MCF 10A (cell line): ENCODE measurements around the gene MPZL3. TPM values are rescaled to one million over a fixed set of nuclear protein-coding genes. Genes with fewer than 3 reads are reported as not detected.

ENCODE experiments used
- BruUV-seq: library from RNA; stranded (reverse); fragments of 400-500 nt; replicated peaks from 2 replicates; lab custom pipeline; 2021; lab: Mats Ljungman, UMichigan
- CTCF ChIA-PET: fragments of 300-600 bp; sonication (Branson Sonifier 250); formaldehyde crosslinking; extraction: SDS; loops from one replicate; lab custom pipeline; 2021; ENCODE audit warnings: antibody characterized with exemption, inconsistent platforms; lab: Yijun Ruan, JAX
- POLR2A ChIA-PET: fragments of 300-600, 350-650 bp; sonication (Branson Sonifier 250); formaldehyde crosslinking; extraction: SDS; loops from one replicate; lab custom pipeline; 2020; ENCODE audit warnings: antibody characterized with exemption, inconsistent platforms; lab: Yijun Ruan, JAX
- DNase-seq: peaks from one replicate; pipeline ENCODE4 v3.0.0-alpha.2; 2018; ENCODE audit not compliant: unreplicated experiment
- H3K27ac Mint-ChIP-seq: one replicate; pipeline ENCODE4 v1.8.0; 2022; ENCODE audit warnings: mild to moderate bottlenecking, low read depth, mixed read lengths; ENCODE audit not compliant: unreplicated experiment
- H3K27me3 Mint-ChIP-seq: one replicate; pipeline ENCODE4 v1.8.0; 2022; ENCODE audit warnings: mixed read lengths; ENCODE audit not compliant: insufficient read depth, unreplicated experiment
- H3K36me3 Mint-ChIP-seq: one replicate; pipeline ENCODE4 v1.8.0; 2022; ENCODE audit warnings: mild to moderate bottlenecking, moderate library complexity, mixed read lengths; ENCODE audit not compliant: insufficient read depth, unreplicated experiment
- H3K4me1 Mint-ChIP-seq: one replicate; pipeline ENCODE4 v1.8.0; 2022; ENCODE audit warnings: mixed read lengths; ENCODE audit not compliant: insufficient read depth, unreplicated experiment
- H3K4me3 Mint-ChIP-seq: one replicate; pipeline ENCODE4 v1.8.0; 2022; ENCODE audit warnings: mild to moderate bottlenecking, moderate library complexity, mixed read lengths; ENCODE audit not compliant: unreplicated experiment
- H3K9me3 Mint-ChIP-seq: one replicate; pipeline ENCODE4 v1.8.0; 2022; ENCODE audit warnings: mixed read lengths; ENCODE audit not compliant: unreplicated experiment
- intact Hi-C: fragments of 100-400 bp; cut with micrococcal nuclease; formaldehyde crosslinking; loops from 2 replicates; pipeline ENCODE4 v1.14.1; 2022
- total RNA-seq: library from RNA; stranded (reverse); gene quantifications from 2 replicates; pipeline ENCODE4 v1.2.3, GENCODE V29; 2022
- TF ChIP-seq, protein P1 (sequence below): fragments of 200-600 bp; IDR thresholded peaks from one replicate; pipeline ENCODE4 v1.8.0; 2022; ENCODE audit warnings: antibody characterized with exemption, mild to moderate bottlenecking; ENCODE audit not compliant: unreplicated experiment

Gene MPZL3
- total RNA-seq, 1 experiment from 2014 or later = 11.9 TPM

DNA sequence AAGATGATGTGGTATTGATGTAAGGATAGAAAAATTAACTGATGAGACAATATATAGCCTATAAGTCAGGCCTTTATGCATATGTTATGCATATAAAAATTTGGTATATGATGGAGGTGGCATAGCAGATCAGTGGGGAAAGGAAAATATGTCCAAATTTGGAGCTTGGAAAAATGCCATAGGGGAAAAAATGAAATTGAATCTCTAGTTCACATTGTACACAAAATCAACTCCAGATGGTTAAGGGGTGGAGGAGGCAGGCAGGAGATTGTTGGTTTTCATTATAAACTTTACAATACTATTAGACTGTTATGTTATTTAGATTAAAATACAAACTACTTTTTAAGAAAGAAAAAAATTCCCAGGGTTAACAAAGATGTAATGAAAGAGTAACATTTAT, 37.2 kb upstream of the MPZL3 start:
- no TSS peak for BruUV-seq
- no peak overlapping the region for H3K4me3 Mint-ChIP-seq
- ChIA-PET POLR2A (interaction anchor here (0.7 to 9.4 kb wide), 2 partner anchors 25 to 36 kb away, joined by 3 to 92 read pairs; partner anchors contain the start of gene MPZL2), CTCF (interaction anchor here (0.7 to 6.3 kb wide), 9 partner anchors 9 to 145 kb away, joined by 3 to 58 read pairs (median 5); no protein-coding TSS in a partner anchor)
- DNase-seq = no peak
- no peaks in the 10 kb centered on the region for H3K9me3 Mint-ChIP-seq
- peaks cover 21% of the 10 kb centered on the region for H3K4me1 Mint-ChIP-seq
- intact Hi-C loops = loop anchor here (5.0 kb wide), 1 partner anchor 37 kb away; the partner anchor contains the start of gene MPZL3
- peak overlapping the region; percentile 59 for H3K27ac Mint-ChIP-seq
- no peaks in the 10 kb centered on the region for H3K36me3 Mint-ChIP-seq
- TF ChIP-seq, protein P1, sequence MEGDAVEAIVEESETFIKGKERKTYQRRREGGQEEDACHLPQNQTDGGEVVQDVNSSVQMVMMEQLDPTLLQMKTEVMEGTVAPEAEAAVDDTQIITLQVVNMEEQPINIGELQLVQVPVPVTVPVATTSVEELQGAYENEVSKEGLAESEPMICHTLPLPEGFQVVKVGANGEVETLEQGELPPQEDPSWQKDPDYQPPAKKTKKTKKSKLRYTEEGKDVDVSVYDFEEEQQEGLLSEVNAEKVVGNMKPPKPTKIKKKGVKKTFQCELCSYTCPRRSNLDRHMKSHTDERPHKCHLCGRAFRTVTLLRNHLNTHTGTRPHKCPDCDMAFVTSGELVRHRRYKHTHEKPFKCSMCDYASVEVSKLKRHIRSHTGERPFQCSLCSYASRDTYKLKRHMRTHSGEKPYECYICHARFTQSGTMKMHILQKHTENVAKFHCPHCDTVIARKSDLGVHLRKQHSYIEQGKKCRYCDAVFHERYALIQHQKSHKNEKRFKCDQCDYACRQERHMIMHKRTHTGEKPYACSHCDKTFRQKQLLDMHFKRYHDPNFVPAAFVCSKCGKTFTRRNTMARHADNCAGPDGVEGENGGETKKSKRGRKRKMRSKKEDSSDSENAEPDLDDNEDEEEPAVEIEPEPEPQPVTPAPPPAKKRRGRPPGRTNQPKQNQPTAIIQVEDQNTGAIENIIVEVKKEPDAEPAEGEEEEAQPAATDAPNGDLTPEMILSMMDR = no peak
- no peaks in the 10 kb centered on the region for H3K27me3 Mint-ChIP-seq

DNA sequence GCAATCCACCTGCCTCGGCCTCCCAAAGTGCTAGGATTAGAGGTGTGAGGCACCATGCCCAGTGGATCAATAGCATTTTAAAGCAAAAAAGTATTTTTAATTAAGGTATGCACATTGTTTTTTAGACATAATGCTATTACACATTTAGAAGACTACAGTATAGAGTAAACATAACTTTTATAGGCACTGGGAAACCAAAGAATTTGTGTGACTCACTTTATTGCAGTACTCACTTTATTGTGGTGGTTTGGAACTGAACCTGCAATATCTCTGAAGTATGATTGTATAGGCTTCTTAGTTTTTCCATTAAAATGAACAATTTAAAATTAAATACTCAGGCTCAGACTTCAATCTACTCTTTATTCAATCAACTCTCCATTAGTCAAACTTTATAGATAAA, 34.8 kb upstream of the MPZL3 start:
- Mint-ChIP-seq H3K4me1 (peaks cover 20% of the 10 kb centered on the region), H3K27ac (no peak overlapping the region), H3K4me3 (no peak overlapping the region), H3K27me3 (no peaks in the 10 kb centered on the region), H3K9me3 (no peaks in the 10 kb centered on the region), H3K36me3 (no peaks in the 10 kb centered on the region)
- intact Hi-C loops = loop anchor here (5.0 kb wide), 1 partner anchor 35 kb away; the partner anchor contains the start of gene MPZL3
- peak; percentile 52 for DNase-seq
- CTCF ChIA-PET = interaction anchor here (0.6 to 6.3 kb wide), 6 partner anchors 12 to 140 kb away, joined by 3 to 58 read pairs (median 3); no protein-coding TSS in a partner anchor
- TF ChIP-seq, protein P1 = no peak
- POLR2A ChIA-PET = interaction anchor here (2.2 to 9.4 kb wide), 2 partner anchors 23 to 35 kb away, joined by 9 to 92 read pairs; partner anchors contain the start of genes MPZL2 and MPZL3
- no TSS peak for BruUV-seq

DNA sequence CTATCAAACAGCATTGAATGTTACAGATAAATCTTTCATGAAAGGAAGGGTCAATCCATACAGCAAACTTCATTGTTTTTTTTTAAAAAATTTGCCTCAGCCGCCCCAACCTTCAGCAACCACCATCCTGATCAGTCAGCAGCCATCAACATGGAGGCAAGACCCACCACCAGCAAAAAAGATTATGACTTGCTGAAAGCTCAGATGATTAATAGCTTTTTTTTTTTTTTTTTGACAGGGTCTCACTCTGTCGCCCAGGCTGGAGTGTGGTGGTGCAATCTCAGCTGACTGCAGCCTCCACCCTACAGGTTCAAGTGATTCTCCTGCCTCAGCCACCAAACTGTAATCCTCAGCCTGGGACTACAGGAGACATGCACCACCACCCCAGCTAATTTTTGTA, 34.4 kb upstream of the MPZL3 start:
- no peak overlapping the region for H3K4me3 Mint-ChIP-seq
- H3K4me1 Mint-ChIP-seq = peaks cover 15% of the 10 kb centered on the region
- H3K9me3 Mint-ChIP-seq = no peaks in the 10 kb centered on the region
- CTCF ChIA-PET = interaction anchor here (0.6 to 6.3 kb wide), 5 partner anchors 11 to 140 kb away, joined by 3 to 58 read pairs (median 3); no protein-coding TSS in a partner anchor
- POLR2A ChIA-PET = interaction anchor here (0.6 to 9.4 kb wide), 3 partner anchors 23 to 43 kb away, joined by 4 to 92 read pairs (median 9); partner anchors contain the start of genes MPZL2 and MPZL3
- BruUV-seq = no TSS peak
- no peak overlapping the region for H3K27ac Mint-ChIP-seq
- DNase-seq = no peak
- TF ChIP-seq, protein P1 = no peak
- no peaks in the 10 kb centered on the region for H3K36me3 Mint-ChIP-seq
- intact Hi-C loops = loop anchor here (5.0 kb wide), 1 partner anchor 34 kb away; the partner anchor contains the start of gene MPZL3
- H3K27me3 Mint-ChIP-seq = no peaks in the 10 kb centered on the region

DNA sequence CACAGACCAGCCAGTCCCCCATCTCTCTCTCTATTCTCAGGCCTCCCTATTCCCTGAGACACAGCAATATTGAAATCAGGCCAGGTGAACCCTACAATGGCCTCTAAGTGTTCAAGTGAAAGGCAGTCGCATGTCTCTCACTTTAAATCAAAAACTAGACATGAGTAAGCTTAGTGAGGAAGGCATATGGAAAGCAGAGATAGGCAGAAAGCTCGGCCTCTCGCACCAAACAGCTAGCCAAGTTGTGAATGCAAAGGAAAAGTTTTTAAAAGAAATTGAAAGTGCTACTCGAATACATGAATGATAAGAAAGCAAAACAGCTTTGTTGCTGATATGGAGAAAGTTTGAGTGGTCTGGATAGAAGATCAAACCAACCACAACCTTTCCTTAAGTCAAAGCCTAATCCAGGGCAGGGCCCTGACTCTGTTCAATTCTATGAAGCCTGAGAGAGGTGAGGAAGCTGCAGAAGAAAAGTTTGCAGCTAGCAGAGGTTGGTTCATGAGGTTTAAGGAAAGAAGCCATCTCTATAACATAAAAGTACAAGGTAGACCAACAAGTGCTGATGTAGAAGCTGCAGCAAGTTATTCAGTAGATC, 31.7 kb upstream of the MPZL3 start:
- intact Hi-C loops = no loop called here
- TF ChIP-seq, protein P1 = no peak
- Mint-ChIP-seq H3K27ac (no peak overlapping the region), H3K36me3 (no peaks in the 10 kb centered on the region), H3K27me3 (no peaks in the 10 kb centered on the region), H3K9me3 (no peaks in the 10 kb centered on the region), H3K4me3 (no peak overlapping the region), H3K4me1 (peaks cover 5% of the 10 kb centered on the region)
- ChIA-PET CTCF (interaction anchor here (1.1 to 3.7 kb wide), 6 partner anchors 12 to 112 kb away, joined by 4 to 21 read pairs (median 6); partner anchors contain the start of gene MPZL2), POLR2A (interaction anchor here (0.6 to 9.4 kb wide), 2 partner anchors 20 to 1014 kb away, joined by 3 to 92 read pairs; partner anchors contain the start of gene MPZL2)
- BruUV-seq = no TSS peak
- no peak for DNase-seq
